Measurements from ENCODE around the gene EPHB1. TPM values are rescaled to one million over a fixed set of nuclear protein-coding genes. Genes with fewer than 3 reads are reported as not detected.

The EPHB1 gene
- total RNA-seq, 1 donor from 2014 or later, result 0.72 TPM

GRCh38 chr3:134847349-134847748 lies 52.3 kb downstream of the EPHB1 start:
- no peak for DNase-seq (ENCODE audit: low spot score)

DNA sequence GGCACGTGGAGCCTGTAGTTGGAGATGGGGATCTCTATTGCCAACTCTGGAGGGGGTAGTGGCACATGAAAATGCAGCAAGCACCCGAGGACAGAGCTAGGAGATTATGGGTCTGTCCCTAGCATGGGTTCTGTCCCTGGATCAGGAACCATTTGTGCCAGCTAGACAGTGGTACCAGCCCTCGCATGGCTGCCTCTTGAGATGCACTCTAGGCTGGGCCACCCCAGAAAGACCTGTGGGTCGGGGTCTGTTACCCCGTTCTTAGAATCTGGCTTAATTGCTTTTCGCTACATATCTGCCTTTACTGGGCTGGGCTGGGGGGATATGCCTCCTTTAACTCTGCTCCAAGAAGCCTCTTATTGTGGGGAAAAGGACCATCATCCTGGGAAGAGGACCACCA lies 54.5 kb downstream of the EPHB1 start:
- no peak for DNase-seq (ENCODE audit: low spot score)

- no peak for DNase-seq (ENCODE audit: low spot score)
Observed at GRCh38 chr3:134850761-134851160, 55.7 kb downstream of the EPHB1 start.

DNA sequence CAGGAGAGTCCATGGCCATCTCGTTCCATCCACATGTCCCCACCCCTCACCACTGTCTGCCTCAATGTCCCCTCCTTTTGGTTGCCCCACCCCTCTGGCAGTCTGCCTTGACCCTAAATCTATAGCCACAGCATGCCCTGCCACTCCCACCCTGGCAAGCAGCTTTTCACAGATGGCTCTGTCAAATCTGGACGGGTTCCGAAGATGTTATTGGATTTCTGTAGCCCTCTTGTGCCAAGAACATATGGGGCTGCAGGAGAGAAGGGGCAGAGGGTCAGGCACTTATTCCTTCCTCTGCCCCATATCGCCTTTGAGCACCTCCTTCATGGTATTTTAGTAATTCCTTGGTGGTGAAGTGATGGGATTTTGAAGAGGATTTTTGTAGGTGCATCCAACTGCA lies 57.1 kb downstream of the EPHB1 start:
- DNase-seq (ENCODE audit: low spot score), result no peak

GRCh38 chr3:134852893-134853351 lies 57.9 kb downstream of the EPHB1 start:
- peak; percentile 20 for DNase-seq (ENCODE audit: low spot score)

GRCh38 chr3:134854254-134854653 lies 59.2 kb downstream of the EPHB1 start:
- peak; percentile 56 for DNase-seq (ENCODE audit: low spot score)

GRCh38 chr3:134857356-134857755 lies 62.3 kb downstream of the EPHB1 start:
- DNase-seq (ENCODE audit: low spot score), result no peak

DNA sequence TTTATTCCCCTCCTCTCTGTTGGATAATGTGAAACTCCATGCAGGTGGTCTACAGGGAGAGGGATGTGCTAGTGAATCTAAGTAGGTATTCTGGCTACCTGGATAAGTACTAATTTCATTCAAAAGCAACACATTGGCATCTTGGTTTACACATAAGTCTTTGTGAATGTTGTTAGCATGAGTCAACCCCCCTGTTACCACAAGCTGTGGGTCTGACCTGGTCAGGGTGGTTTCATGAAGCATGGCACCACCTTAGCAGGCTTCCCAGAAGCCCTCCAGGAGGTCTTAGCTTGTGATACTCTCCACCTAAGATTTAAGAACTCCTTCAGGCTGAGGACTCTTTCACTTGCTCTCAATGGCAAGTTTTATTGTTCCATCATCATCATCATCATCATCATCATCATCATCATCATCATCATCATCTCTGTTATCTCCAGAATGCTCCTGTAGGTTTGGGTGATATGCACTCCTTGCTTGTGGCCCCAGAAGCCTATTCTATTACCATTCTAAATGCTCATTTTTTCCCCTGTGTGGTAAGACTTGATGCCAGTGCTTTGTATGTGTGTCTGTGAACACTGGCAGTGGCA lies 62.8 kb downstream of the EPHB1 start:
- no peak for DNase-seq (ENCODE audit: low spot score)

DNA sequence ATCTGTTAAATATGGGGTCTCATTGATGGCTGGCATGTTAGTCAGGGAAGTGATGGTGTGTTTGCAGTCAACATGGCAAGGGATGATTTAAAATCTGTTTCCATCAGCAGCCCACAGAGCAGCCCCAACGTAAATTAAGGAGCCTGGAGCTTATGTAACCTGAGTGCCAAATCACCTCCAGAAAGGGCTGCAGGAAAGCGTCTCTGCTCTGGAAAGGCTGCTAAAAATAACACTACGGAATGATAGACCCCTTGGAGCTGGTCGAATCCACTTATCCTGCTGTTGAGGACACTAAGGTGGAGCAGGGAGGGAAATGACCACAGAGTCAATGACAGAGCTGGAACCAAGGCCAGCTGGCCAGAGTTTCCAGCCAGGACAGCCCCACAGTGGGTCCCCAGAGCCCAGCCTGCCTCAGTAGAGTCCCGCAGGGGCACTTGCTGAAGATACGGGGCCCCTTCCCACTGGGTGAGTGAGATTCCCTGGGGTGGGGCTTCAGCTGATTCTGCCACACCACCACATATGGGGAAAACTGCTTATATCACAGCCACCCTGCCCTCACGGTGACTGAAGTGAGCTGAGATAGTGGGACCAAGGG lies 63.5 kb downstream of the EPHB1 start:
- DNase-seq (ENCODE audit: low spot score), result no peak

DNA sequence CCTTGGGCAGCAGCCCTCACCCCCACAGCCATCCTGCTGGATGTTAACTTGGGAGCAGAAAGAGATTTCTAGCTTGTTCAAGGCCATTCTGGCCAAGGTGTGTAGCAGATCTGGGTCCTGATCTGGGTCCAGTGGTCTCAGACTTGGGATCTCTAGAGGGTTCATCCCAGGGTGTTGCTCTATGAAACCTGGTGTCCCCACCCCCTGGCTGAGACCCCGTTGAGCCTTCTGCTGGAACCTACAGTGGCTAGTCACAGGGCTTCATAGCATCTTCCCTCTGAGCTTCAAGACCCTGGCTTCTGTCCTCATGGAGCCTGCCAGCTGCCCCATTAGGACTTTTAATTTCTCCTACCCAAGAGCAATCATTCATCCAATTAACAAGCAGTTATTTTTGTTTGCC lies 64.3 kb downstream of the EPHB1 start:
- no peak for DNase-seq (ENCODE audit: low spot score)

DNA sequence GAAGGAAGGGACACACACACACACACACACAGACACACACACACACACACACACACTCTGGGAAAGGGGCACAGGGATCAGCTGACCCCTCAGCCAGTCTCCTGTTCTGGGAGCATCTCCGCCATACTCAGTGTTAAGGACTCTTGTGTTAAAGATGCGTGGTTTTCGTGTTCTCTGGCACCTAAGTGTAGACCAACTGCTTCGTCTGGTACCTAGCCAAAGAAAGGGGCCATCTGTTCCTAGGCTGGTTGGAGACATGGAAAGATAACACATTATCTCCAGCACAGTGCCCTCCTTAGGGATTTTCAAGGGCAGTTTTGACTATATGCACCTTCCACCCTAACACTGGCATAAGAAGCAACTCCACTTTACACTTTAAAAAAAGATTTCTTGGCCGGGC lies 65.1 kb downstream of the EPHB1 start:
- DNase-seq (ENCODE audit: low spot score), result no peak

GRCh38 chr3:134863915-134864314 lies 68.9 kb downstream of the EPHB1 start:
- DNase-seq (ENCODE audit: low spot score), result no peak

DNA sequence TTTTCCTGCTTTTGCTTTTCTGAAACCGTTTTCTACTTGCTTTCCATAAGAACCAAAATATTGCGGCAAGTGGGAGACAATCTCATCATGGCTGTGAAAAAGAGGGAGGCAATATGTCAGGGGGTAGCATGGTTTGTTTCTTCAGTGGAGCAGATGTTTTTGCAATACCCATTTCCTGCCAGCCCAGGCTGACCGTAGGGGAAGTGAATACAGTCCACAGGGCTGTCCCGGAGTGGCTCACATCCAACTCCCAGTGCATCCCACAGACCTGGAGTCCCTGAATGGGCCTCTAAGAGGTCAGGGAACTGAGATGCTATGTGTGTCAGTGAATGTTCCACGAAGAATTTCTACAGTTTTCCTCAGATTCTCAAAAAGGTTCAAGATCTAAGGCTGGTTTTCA lies 69.6 kb downstream of the EPHB1 start:
- peak; percentile 56 for DNase-seq (ENCODE audit: low spot score)

DNA sequence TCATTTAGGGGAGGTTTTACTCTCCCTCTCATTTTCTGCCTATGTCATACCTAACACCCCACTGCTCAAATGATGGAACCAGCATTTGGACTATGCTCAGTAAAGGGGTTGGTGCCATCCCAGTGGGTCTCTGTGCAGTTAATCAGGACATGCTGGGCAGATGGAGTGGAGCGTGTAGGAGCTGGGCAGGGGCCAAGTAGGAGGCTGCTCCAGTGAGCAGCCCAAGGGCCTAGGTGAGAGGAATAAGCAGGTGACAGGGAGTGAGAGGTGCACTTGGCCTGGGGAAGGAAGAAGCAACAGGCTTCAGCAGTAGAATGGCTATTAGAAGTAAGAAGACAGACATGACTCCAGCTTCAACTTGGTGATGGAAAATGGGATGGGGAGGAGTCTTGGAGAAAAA lies 72.2 kb downstream of the EPHB1 start:
- no peak for DNase-seq (ENCODE audit: low spot score)

- no peak for DNase-seq (ENCODE audit: low spot score)
Observed at GRCh38 chr3:134869153-134869726, 74.2 kb downstream of the EPHB1 start.

DNA sequence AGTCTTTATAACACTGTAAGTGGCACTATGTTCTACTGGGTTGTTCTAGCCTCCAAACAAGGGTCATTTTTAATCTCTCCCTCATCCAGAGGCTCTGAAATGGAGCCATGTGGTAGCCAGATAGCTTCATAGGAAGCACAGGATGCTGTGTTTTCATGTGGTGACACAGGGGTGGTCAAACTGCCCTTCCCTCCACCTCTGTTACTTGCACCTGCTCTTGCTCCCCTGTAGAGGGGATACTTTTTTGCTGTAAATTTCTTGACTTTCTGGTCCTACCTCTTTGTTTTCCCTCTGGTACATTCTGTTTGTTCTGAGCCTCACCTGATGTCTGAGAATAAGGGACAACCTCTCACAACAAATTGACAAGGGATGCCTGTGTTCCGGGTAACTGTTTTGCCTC lies 76.8 kb downstream of the EPHB1 start:
- DNase-seq (ENCODE audit: low spot score), result no peak

DNA sequence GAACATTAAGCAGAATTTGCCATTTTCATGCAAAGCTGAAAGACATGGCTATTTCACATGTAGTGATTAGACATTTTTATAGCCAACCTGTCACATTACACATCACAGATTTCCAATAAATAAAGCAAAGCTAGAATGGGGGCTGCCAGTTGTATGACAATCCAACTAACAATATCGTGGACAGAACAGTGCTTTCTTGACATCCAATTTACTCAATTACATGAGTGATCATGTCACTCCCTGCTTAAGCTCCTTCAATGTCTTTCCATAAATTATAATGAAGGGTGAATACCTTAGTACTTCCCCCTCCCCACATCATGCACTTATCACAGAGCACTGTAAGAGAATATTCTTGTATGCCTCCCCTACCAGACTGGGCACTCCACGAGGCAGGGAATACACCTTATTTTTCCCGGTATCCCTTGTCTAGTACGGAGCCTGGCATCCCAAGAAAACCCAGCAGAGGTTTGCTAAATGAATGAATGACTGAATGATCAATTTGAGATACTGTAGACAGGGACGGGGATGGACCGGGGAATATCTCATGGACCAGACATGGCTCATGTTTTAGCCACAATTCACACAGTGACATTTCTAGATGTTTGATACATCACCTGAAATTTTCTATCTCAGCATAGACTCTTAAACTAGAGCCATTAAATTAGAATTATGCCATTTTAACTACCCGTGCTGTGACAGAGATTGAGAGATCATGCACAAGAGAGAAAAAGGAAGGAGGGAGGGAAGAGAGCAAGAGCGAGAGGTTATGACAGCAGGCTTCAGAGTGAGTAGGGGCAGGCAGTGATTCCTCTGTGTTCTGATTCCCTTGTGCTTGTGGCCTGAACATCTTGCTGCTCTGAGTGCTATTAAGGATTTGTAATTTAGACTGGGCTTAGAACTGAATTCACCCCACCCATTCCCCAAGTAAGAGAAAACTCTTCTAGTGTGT lies 77.7 kb downstream of the EPHB1 start:
- no peak for DNase-seq (ENCODE audit: low spot score)

- no peak for DNase-seq (ENCODE audit: low spot score)
Observed at GRCh38 chr3:134873789-134874188, 78.7 kb downstream of the EPHB1 start.

GRCh38 chr3:134874737-134875413 lies 79.8 kb downstream of the EPHB1 start:
- DNase-seq (ENCODE audit: low spot score), result no peak

DNA sequence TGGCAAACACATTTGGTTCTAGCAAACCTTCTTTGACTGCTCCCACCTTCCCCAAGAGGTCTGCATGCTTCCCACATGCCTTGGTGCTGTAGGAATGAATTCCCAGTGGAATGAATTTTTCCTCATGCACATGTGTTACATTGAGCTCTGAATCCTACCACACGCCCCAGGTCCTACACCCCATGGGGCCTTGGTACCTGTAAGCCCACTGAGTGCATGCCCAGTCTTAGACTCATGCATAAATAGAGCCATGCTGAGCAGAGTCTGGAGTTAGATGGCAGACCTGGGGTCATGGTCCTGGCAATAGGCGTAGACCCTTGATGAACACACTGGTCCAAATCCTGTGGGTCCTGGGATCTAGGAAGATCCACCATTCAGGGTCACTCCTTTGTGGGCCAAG lies 81.8 kb downstream of the EPHB1 start:
- DNase-seq (ENCODE audit: low spot score), result no peak

DNA sequence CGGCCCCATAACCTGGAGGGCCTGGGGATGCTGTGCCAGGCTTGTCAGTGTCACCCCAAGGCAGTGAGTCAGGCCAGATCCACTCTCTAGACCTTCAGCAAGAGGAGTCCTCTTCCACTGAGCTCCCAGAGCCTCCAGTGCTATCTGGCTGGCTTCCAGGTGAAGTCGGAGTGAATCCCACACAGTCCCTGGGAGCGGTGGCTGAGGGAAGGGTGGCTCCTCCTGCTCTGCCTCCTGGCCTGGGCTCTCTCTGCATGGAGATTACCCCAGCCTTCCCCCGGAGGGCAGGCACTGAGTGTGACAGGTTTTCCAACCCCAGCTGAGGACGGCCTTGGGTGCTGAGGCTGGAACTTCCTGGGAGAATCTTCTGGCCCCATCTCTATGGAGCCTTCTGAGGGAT lies 82.7 kb downstream of the EPHB1 start:
- no peak for DNase-seq (ENCODE audit: low spot score)

DNA sequence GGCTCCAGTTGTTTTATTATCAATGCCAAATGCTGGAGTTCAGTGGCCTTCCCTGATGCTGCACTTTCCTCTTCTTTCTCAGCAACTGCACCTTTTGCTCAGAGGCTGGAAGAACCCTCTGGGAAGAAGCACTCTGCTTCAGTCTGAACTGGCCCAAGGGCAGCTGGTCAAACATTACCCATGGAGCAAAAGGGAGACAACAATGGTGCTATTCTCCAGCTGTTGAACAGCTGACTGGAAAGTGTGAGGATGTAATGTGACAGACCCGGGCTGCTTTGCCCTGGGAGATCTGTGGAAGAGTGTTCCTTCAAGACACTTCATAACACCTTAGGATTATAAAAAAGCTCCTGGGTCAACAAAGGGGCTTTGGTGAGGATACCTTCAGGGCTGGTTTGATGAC lies 84.9 kb downstream of the EPHB1 start:
- DNase-seq (ENCODE audit: low spot score), result no peak
